ENCODE results near the gene MAOA.
"Not testable (repeated sequence)": the region's sequence is repeated elsewhere in the genome, so short reads cannot be mapped to it uniquely, and the experiment has no call there.

GRCh38 chrX:43725227-43725626 is 69.1 kb downstream of the MAOA start:
- not testable (repeated sequence) for TF ChIP-seq POLR2AphosphoS5 (IDR thresholded peaks at IDR 0.05); EP300 (conservative IDR thresholded peaks at IDR 0.05; ENCODE audit: poor library complexity, severe bottlenecking); EZH2 (IDR thresholded peaks at IDR 0.05; ENCODE audit: borderline replicate concordance, insufficient read depth, low read length, poor library complexity, severe bottlenecking); TAF1 (IDR thresholded peaks at IDR 0.05; ENCODE audit: low read depth); RAD21 (conservative IDR thresholded peaks at IDR 0.05); MXI1 (conservative IDR thresholded peaks at IDR 0.05; ENCODE audit: poor library complexity, severe bottlenecking)
- TF ChIP-seq, protein P1, sequence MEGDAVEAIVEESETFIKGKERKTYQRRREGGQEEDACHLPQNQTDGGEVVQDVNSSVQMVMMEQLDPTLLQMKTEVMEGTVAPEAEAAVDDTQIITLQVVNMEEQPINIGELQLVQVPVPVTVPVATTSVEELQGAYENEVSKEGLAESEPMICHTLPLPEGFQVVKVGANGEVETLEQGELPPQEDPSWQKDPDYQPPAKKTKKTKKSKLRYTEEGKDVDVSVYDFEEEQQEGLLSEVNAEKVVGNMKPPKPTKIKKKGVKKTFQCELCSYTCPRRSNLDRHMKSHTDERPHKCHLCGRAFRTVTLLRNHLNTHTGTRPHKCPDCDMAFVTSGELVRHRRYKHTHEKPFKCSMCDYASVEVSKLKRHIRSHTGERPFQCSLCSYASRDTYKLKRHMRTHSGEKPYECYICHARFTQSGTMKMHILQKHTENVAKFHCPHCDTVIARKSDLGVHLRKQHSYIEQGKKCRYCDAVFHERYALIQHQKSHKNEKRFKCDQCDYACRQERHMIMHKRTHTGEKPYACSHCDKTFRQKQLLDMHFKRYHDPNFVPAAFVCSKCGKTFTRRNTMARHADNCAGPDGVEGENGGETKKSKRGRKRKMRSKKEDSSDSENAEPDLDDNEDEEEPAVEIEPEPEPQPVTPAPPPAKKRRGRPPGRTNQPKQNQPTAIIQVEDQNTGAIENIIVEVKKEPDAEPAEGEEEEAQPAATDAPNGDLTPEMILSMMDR (IDR thresholded peaks at IDR 0.05; ENCODE audit: poor library complexity, severe bottlenecking) = not testable (repeated sequence)
- TF ChIP-seq, protein P2, sequence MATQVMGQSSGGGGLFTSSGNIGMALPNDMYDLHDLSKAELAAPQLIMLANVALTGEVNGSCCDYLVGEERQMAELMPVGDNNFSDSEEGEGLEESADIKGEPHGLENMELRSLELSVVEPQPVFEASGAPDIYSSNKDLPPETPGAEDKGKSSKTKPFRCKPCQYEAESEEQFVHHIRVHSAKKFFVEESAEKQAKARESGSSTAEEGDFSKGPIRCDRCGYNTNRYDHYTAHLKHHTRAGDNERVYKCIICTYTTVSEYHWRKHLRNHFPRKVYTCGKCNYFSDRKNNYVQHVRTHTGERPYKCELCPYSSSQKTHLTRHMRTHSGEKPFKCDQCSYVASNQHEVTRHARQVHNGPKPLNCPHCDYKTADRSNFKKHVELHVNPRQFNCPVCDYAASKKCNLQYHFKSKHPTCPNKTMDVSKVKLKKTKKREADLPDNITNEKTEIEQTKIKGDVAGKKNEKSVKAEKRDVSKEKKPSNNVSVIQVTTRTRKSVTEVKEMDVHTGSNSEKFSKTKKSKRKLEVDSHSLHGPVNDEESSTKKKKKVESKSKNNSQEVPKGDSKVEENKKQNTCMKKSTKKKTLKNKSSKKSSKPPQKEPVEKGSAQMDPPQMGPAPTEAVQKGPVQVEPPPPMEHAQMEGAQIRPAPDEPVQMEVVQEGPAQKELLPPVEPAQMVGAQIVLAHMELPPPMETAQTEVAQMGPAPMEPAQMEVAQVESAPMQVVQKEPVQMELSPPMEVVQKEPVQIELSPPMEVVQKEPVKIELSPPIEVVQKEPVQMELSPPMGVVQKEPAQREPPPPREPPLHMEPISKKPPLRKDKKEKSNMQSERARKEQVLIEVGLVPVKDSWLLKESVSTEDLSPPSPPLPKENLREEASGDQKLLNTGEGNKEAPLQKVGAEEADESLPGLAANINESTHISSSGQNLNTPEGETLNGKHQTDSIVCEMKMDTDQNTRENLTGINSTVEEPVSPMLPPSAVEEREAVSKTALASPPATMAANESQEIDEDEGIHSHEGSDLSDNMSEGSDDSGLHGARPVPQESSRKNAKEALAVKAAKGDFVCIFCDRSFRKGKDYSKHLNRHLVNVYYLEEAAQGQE (IDR thresholded peaks at IDR 0.05; ENCODE audit: borderline replicate concordance) = not testable (repeated sequence)
